Upper lobe of left lung (tissue), 4 donors: Measurements from ENCODE around the gene TBC1D8.

Source experiments
- EP300 ChIP-seq, 4 donors: sonication (generic); formaldehyde crosslinking; IDR thresholded peaks; one replicate each; pipeline ENCODE4 v1.5.1; 2017; ENCODE audit warnings: antibody characterized with exemption in 4 of 4, control low read depth in 2 of 4
- POLR2A ChIP-seq, 4 donors: fragments of 450-650 bp; IDR thresholded peaks; one replicate each; pipeline ENCODE4 v1.5.1; 2016 to 2017; ENCODE audit warnings: antibody characterized with exemption in 4 of 4, mild to moderate bottlenecking in 2 of 4
- POLR2AphosphoS5 ChIP-seq, 2 donors: sonication (generic); formaldehyde crosslinking; IDR thresholded peaks; one replicate each; pipeline ENCODE4 v1.5.1; 2017; ENCODE audit warnings: antibody characterized with exemption in 2 of 2
- TF ChIP-seq, protein P1 (sequence below), 6 experiments: fragments of 450-650 bp in 4 of 6; fragments of 200-600 bp in 2 of 6; sonication (generic) in 2 of 6; IDR thresholded peaks; one replicate each; pipeline ENCODE4 v1.5.1; 2016 to 2019; ENCODE audit warnings: antibody characterized with exemption in 6 of 6

DNA sequence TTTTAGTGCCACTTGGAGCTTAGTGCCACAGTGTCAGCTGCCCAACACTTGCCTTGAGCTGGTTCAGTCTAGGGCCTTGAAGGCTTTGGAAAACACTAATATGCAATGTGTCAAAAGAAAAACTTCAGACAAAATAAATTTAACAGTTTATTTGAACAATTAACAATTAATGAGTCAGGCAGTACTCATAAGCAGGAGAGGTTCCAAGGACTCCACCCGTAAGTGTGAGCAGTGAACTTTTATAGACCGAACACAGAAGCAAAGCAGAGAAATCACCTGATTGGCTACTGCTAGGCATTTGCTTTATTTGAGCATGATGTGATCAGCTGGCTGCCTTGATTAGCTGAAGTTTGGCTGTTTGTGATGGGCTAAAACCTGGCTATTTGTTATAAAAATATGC lies 49.5 kb upstream of the TBC1D8 start:
- TF ChIP-seq EP300 (IDR thresholded peaks at IDR 0.05) (no peak), POLR2A (IDR thresholded peaks at IDR 0.05) (no peak), POLR2AphosphoS5 (IDR thresholded peaks at IDR 0.05) (no peak)
- TF ChIP-seq, protein P1, sequence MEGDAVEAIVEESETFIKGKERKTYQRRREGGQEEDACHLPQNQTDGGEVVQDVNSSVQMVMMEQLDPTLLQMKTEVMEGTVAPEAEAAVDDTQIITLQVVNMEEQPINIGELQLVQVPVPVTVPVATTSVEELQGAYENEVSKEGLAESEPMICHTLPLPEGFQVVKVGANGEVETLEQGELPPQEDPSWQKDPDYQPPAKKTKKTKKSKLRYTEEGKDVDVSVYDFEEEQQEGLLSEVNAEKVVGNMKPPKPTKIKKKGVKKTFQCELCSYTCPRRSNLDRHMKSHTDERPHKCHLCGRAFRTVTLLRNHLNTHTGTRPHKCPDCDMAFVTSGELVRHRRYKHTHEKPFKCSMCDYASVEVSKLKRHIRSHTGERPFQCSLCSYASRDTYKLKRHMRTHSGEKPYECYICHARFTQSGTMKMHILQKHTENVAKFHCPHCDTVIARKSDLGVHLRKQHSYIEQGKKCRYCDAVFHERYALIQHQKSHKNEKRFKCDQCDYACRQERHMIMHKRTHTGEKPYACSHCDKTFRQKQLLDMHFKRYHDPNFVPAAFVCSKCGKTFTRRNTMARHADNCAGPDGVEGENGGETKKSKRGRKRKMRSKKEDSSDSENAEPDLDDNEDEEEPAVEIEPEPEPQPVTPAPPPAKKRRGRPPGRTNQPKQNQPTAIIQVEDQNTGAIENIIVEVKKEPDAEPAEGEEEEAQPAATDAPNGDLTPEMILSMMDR (IDR thresholded peaks at IDR 0.05), result no peak
